Endodermal cell (in vitro differentiated cells): ENCODE data around the gene ZNF132. TPM values are rescaled to one million over a fixed set of nuclear protein-coding genes. Genes with fewer than 3 reads are reported as not detected.
"Not testable (repeated sequence)": the region's sequence is repeated elsewhere in the genome, so short reads cannot be mapped to it uniquely, and the experiment has no call there.

Experiments
- DNase-seq: peaks from one replicate; pipeline ENCODE4 v3.0.0-alpha.2; 2017
- H3K27ac ChIP-seq: 2 replicates; pipeline ENCODE4 v1.5.1; 2013; ENCODE audit warnings: mild to moderate bottlenecking, low read depth, low read length, moderate library complexity
- H3K27me3 ChIP-seq: 2 replicates; pipeline ENCODE4 v1.6.1; 2013; ENCODE audit warnings: mild to moderate bottlenecking, low read length, moderate library complexity; ENCODE audit not compliant: insufficient read depth, control insufficient read depth, poor library complexity, severe bottlenecking
- H3K36me3 ChIP-seq: 2 replicates; pipeline ENCODE4 v1.7.0; 2013; ENCODE audit warnings: mild to moderate bottlenecking, low read length, moderate library complexity; ENCODE audit not compliant: control insufficient read depth, insufficient read depth
- H3K4me1 ChIP-seq: one replicate; pipeline ENCODE4 v1.7.0; 2013; ENCODE audit warnings: low read length; ENCODE audit not compliant: control insufficient read depth, insufficient read depth
- H3K4me3 ChIP-seq: 2 replicates; pipeline ENCODE4 v1.5.1; 2013; ENCODE audit warnings: mild to moderate bottlenecking, low read length, moderate library complexity
- H3K9ac ChIP-seq: 2 replicates; pipeline ENCODE4 v1.6.1; 2013; ENCODE audit warnings: mild to moderate bottlenecking, low read length, moderate library complexity; ENCODE audit not compliant: poor library complexity, severe bottlenecking; ENCODE audit errors: extremely low read depth
- H3K9me3 ChIP-seq: 2 replicates; pipeline ENCODE4 v1.6.1; 2013; ENCODE audit warnings: mild to moderate bottlenecking, low read length, moderate library complexity; ENCODE audit not compliant: control insufficient read depth
- H3K27ac Mint-ChIP-seq: 2 replicates; pipeline ENCODE4 v1.8.0; 2020; ENCODE audit warnings: mixed read lengths
- H3K27me3 Mint-ChIP-seq: 2 replicates; pipeline ENCODE4 v1.8.0; 2021; ENCODE audit warnings: mild to moderate bottlenecking, mixed read lengths; ENCODE audit not compliant: insufficient read depth
- H3K36me3 Mint-ChIP-seq: 2 replicates; pipeline ENCODE4 v1.8.0; 2020; ENCODE audit warnings: low read depth, mixed read lengths
- H3K4me1 Mint-ChIP-seq: 2 replicates; pipeline ENCODE4 v1.8.0; 2020; ENCODE audit warnings: mixed read lengths
- H3K4me3 Mint-ChIP-seq: 2 replicates; pipeline ENCODE4 v1.8.0; 2020; ENCODE audit warnings: mild to moderate bottlenecking, moderate library complexity, mixed read lengths
- H3K9me3 Mint-ChIP-seq: 2 replicates; pipeline ENCODE4 v1.8.0; 2020; ENCODE audit warnings: mild to moderate bottlenecking, mixed read lengths
- CTCF ChIP-seq: fragments of 200-600 bp; sonication (generic); conservative IDR thresholded peaks from 2 replicates; pipeline ENCODE4 v1.5.0; 2021; ENCODE audit warnings: antibody characterized with exemption, mild to moderate bottlenecking
- WGBS, 2 experiments: methylation state at CpG; one replicate each; pipeline versions ENCODE4 v1.1.5 to v1.1.7; 2013; ENCODE audit warnings: missing lambda C conversion rate in 2 of 2, mixed read lengths in 1 of 2; ENCODE audit not compliant: insufficient coverage in 1 of 2, insufficient read length in 1 of 2; 5-methylcytosine and 5-hydroxymethylcytosine counted together
- total RNA-seq, 2 donors: library from RNA; stranded (reverse); fragmentation: NEBNext Ultra II Directional in 1 of 2; extraction: Animal tissue kit (Norgen Biotek cat#: 25700) in 1 of 2; gene quantifications; 2 replicates in 1 of 2; 3 replicates in 1 of 2; pipeline ENCODE4 v1.2.1, GENCODE V29; 2021

Gene ZNF132
- total RNA-seq, 2 donors from 2014 or later, result 0.71 to 1.2 TPM

- no peak for DNase-seq
- no peaks in the 10 kb centered on the region for H3K9me3 Mint-ChIP-seq
- H3K4me3 ChIP-seq, result no peak overlapping the region
- no peaks in the 10 kb centered on the region for H3K9me3 ChIP-seq
- TF ChIP-seq CTCF, result no peak
- H3K27ac Mint-ChIP-seq, result no peak overlapping the region
- H3K4me1 ChIP-seq, result peaks cover 5% of the 10 kb centered on the region
- peaks cover 19% of the 10 kb centered on the region for H3K36me3 Mint-ChIP-seq
- peaks cover 18% of the 10 kb centered on the region for H3K4me1 Mint-ChIP-seq
- no peak overlapping the region for H3K27ac ChIP-seq
- 96 to 98% methylated on average over 30 to 39 of the region's 39 CpGs for WGBS, 2 experiments
- no peaks in the 10 kb centered on the region for H3K27me3 ChIP-seq
- H3K9ac ChIP-seq, result no peak overlapping the region
- peaks cover 25% of the 10 kb centered on the region for H3K36me3 ChIP-seq
- H3K27me3 Mint-ChIP-seq, result peaks cover 3% of the 10 kb centered on the region
- no peak overlapping the region for H3K4me3 Mint-ChIP-seq
Observed at GRCh38 chr19:58471736-58472135, 31.8 kb upstream of the ZNF132 start.

GRCh38 chr19:58470837-58471543 lies 31.0 kb upstream of the ZNF132 start:
- H3K9me3 ChIP-seq, H3K4me1 ChIP-seq, H3K4me3 Mint-ChIP-seq, H3K4me3 ChIP-seq, DNase-seq, H3K27me3 ChIP-seq, H3K9me3 Mint-ChIP-seq, H3K9ac ChIP-seq, H3K27me3 Mint-ChIP-seq, H3K27ac ChIP-seq, H3K27ac Mint-ChIP-seq: not testable (repeated sequence)
- H3K4me1 Mint-ChIP-seq, result peaks cover 15% of the 10 kb centered on the region
- H3K36me3 Mint-ChIP-seq, result peaks cover 19% of the 10 kb centered on the region
- H3K36me3 ChIP-seq, result peaks cover 25% of the 10 kb centered on the region
- WGBS, 2 experiments, result 95 to 100% methylated on average over 5 to 25 of the region's 53 CpGs

GRCh38 chr19:58469241-58470013 lies 29.5 kb upstream of the ZNF132 start:
- TF ChIP-seq CTCF, result no peak
- H3K4me3 Mint-ChIP-seq, result peak overlapping the region; percentile 67
- peaks cover 9% of the 10 kb centered on the region for H3K27me3 ChIP-seq
- H3K9me3 ChIP-seq, result no peaks in the 10 kb centered on the region
- no peak for DNase-seq
- H3K4me1 Mint-ChIP-seq, result peaks cover 11% of the 10 kb centered on the region
- peaks cover 19% of the 10 kb centered on the region for H3K36me3 Mint-ChIP-seq
- WGBS, 2 experiments, result 96 to 97% methylated on average over 9 to 17 of the region's 17 CpGs
- H3K27ac ChIP-seq, result no peak overlapping the region
- H3K27me3 Mint-ChIP-seq, result peaks cover 14% of the 10 kb centered on the region
- no peaks in the 10 kb centered on the region for H3K4me1 ChIP-seq
- H3K9ac ChIP-seq, result no peak overlapping the region
- H3K27ac Mint-ChIP-seq, result no peak overlapping the region
- peaks cover 25% of the 10 kb centered on the region for H3K36me3 ChIP-seq
- no peak overlapping the region for H3K4me3 ChIP-seq
- H3K9me3 Mint-ChIP-seq, result no peaks in the 10 kb centered on the region
